ENCODE results near the gene CCDC142. TPM values are rescaled to one million over a fixed set of nuclear protein-coding genes. Genes with fewer than 3 reads are reported as not detected.

Gene CCDC142
- total and polyA plus RNA-seq, 2 experiments from 2014 or later = 5.1 to 12.3 TPM

GRCh38 chr2:74458938-74459363, 23.8 kb downstream of the CCDC142 start:
- H3K9me3 Mint-ChIP-seq = no peaks in the 10 kb centered on the region; the same call in 1 of the 3 replicates
- peaks cover 17% of the 10 kb centered on the region for H3K36me3 Mint-ChIP-seq (ENCODE audit: low read depth)
- Histone ChIP-seq H3K79me2 (replicated peaks; ENCODE audit: insufficient read depth) (peaks cover 10% of the 10 kb centered on the region), H3K4me1 (ENCODE audit: insufficient read depth) (peaks cover 17% of the 10 kb centered on the region), H3F3A (replicated peaks; ENCODE audit: low read depth) (peaks cover 12% of the 10 kb centered on the region; the same call in 1 of the 2 replicates), H3K27ac (ENCODE audit: low read depth) (peak overlapping the region; percentile 88), H2AFZ (no peak overlapping the region), H4K20me1 (replicated peaks; ENCODE audit: insufficient read depth) (peaks cover 4% of the 10 kb centered on the region; the same call in 1 of the 2 replicates), H3K4me2 (peak overlapping the region; percentile 97), H3K27me3 (ENCODE audit: insufficient read depth) (no peaks in the 10 kb centered on the region), H3K4me3 (peak overlapping the region; percentile 99), H3K36me3 (ENCODE audit: insufficient read depth) (no peaks in the 10 kb centered on the region; the same call in 1 of the 2 replicates), H3K9me2 (ENCODE audit: insufficient read depth) (no peaks in the 10 kb centered on the region)
- H3K27me3 Mint-ChIP-seq (ENCODE audit: insufficient read depth, low read depth, poor library complexity) = peaks cover 27% of the 10 kb centered on the region
- DNase-seq (ENCODE audit: low spot score) (no peak), ATAC-seq (no peak)
- no peak for TF ChIP-seq JUNB (IDR thresholded peaks at IDR 0.05; ENCODE audit: unreplicated experiment)
- peaks cover 33% of the 10 kb centered on the region for H3K4me1 Mint-ChIP-seq
- peak overlapping the region; percentile 97 for H3K27ac Mint-ChIP-seq
- peak overlapping the region; percentile 94 for H3K4me3 Mint-ChIP-seq

GRCh38 chr2:74458132-74458937, 24.5 kb downstream of the CCDC142 start, which contains the start of gene WBP1:
Gene WBP1 (plus strand): TSS chr2:74458438. CDS start chr2:74458603, 165 bp downstream.
- peaks cover 32% of the 10 kb centered on the region for H3K4me1 Mint-ChIP-seq
- H2AFZ ChIP-seq = peak within 1 kb of the TSS; percentile 89

More at GRCh38 chr2:74458132-74458937, 24.5 kb downstream of the CCDC142 start, which contains the start of gene WBP1:
- Mint-ChIP-seq H3K4me3 (peak within 1 kb of the TSS; percentile 94), H3K27ac (peak within 1 kb of the TSS; percentile 97), H3K36me3 (ENCODE audit: low read depth) (peaks cover 17% of the 10 kb centered on the region), H3K27me3 (ENCODE audit: insufficient read depth, low read depth, poor library complexity) (peaks cover 24% of the 10 kb centered on the region), H3K9me3 (no peaks in the 10 kb centered on the region; the same call in 1 of the 3 replicates)
- Histone ChIP-seq H4K20me1 (replicated peaks; ENCODE audit: insufficient read depth) (peaks cover 4% of the 10 kb centered on the region; the same call in 1 of the 2 replicates), H3K9me2 (ENCODE audit: insufficient read depth) (no peaks in the 10 kb centered on the region), H3K4me2 (peak within 1 kb of the TSS; percentile 97), H3F3A (replicated peaks; ENCODE audit: low read depth) (peaks cover 14% of the 10 kb centered on the region; the same call in 1 of the 2 replicates), H3K4me3 (peak within 1 kb of the TSS; percentile 99), H3K36me3 (ENCODE audit: insufficient read depth) (no peaks in the 10 kb centered on the region; the same call in 1 of the 2 replicates), H3K79me2 (replicated peaks; ENCODE audit: insufficient read depth) (peaks cover 8% of the 10 kb centered on the region), H3K27ac (ENCODE audit: low read depth) (peak within 1 kb of the TSS; percentile 98), H3K4me1 (ENCODE audit: insufficient read depth) (peaks cover 17% of the 10 kb centered on the region), H3K27me3 (ENCODE audit: insufficient read depth) (no peaks in the 10 kb centered on the region)
- ATAC-seq (peak; percentile 87), DNase-seq (ENCODE audit: low spot score) (peak; percentile 100)
- TF ChIP-seq ZNF462 (CRISPR knock-in tag; IDR thresholded peaks at IDR 0.05) = no peak
- TF ChIP-seq ETS1 (IDR thresholded peaks at IDR 0.05) = 0 out of 2 replicates have a peak, but pooled peaks have one; percentile 20
- TF ChIP-seq EZH2 (IDR thresholded peaks at IDR 0.05; ENCODE audit: low read depth, unreplicated experiment) = no peak
- TF ChIP-seq POLR2AphosphoS5 (IDR thresholded peaks at IDR 0.05; ENCODE audit: low read depth) = peak; percentile 56
- TF ChIP-seq CREB1 (CRISPR knock-in tag; IDR thresholded peaks at IDR 0.05; ENCODE audit: low read depth) = peak; percentile 88
- no peak for TF ChIP-seq ZNF331 (CRISPR knock-in tag; IDR thresholded peaks at IDR 0.05; ENCODE audit: low read depth)
- TF ChIP-seq NANOG (IDR thresholded peaks at IDR 0.05; ENCODE audit: borderline replicate concordance) = no peak
- no peak for TF ChIP-seq CTCF (conservative IDR thresholded peaks at IDR 0.05; ENCODE audit: low read depth in 2 of 2)
- TF ChIP-seq ZNF114 (CRISPR knock-in tag; IDR thresholded peaks at IDR 0.05) = peak; percentile 50; the same call in 1 of the 2 replicates

All from GM23338 (cell line).